CD4-positive, alpha-beta T cell (primary cell): ENCODE results near the gene EPHB1. TPM values are rescaled to one million over a fixed set of nuclear protein-coding genes. Genes with fewer than 3 reads are reported as not detected.

Experiments used
- ATAC-seq: fragments of 200-7000 bp; cut with Tn5 transposase; one replicate; pipeline ENCODE4 v1.10.0; 2022; ENCODE audit warnings: mild to moderate bottlenecking; ENCODE audit not compliant: poor library complexity
- CTCF ChIA-PET: fragments of 350-600 bp; sonication (Branson Sonifier 250); formaldehyde crosslinking; loops from one replicate; lab custom pipeline; 2021; ENCODE audit warnings: antibody characterized with exemption, inconsistent platforms; lab: Charles Lee
- POLR2A ChIA-PET: fragments of 350-600 bp; sonication (Branson Sonifier 250); formaldehyde crosslinking; loops from one replicate; lab custom pipeline; 2021; ENCODE audit warnings: antibody characterized with exemption, inconsistent platforms; lab: Charles Lee
- DNase-seq, 14 experiments: peaks; one replicate each; pipeline ENCODE4 v3.0.0-alpha.2; 2013 to 2020; ENCODE audit warnings: mixed read lengths in 2 of 14
- H3K27ac ChIP-seq, 2 donors: one replicate each; pipeline versions ENCODE4 v1.5.1 to v1.7.0; 2013; ENCODE audit warnings: low read length in 2 of 2, low read depth in 1 of 2, mild to moderate bottlenecking in 1 of 2
- H3K27me3 ChIP-seq, 2 experiments: 1 replicate in 1 of 2; 2 replicates in 1 of 2; pipeline versions ENCODE4 v1.6.1 to v1.7.0; 2013; ENCODE audit warnings: low read length in 2 of 2, control low read depth in 1 of 2, mild to moderate bottlenecking in 1 of 2, moderate library complexity in 1 of 2; ENCODE audit not compliant: insufficient read depth in 2 of 2, control insufficient read depth in 1 of 2
- H3K36me3 ChIP-seq: one replicate; pipeline ENCODE4 v1.6.1; 2013; ENCODE audit warnings: low read length, control low read depth; ENCODE audit not compliant: insufficient read depth
- H3K4me1 ChIP-seq: one replicate; pipeline ENCODE4 v1.6.1; 2013; ENCODE audit warnings: low read length, control low read depth; ENCODE audit not compliant: insufficient read depth
- H3K4me3 ChIP-seq: one replicate; pipeline ENCODE4 v1.5.1; 2013; ENCODE audit warnings: mild to moderate bottlenecking, low read length, moderate library complexity
- H3K9me3 ChIP-seq, 2 experiments: 1 replicate in 1 of 2; 2 replicates in 1 of 2; pipeline versions ENCODE4 v1.6.1 to v1.7.0; 2013; ENCODE audit warnings: low read length in 2 of 2, mild to moderate bottlenecking in 2 of 2, control low read depth in 1 of 2, moderate library complexity in 1 of 2; ENCODE audit not compliant: control insufficient read depth in 1 of 2, insufficient read depth in 1 of 2
- H3K27ac Mint-ChIP-seq: one replicate; pipeline ENCODE4 v1.8.0; 2020; ENCODE audit warnings: mixed read lengths
- H3K27me3 Mint-ChIP-seq: one replicate; pipeline ENCODE4 v1.8.0; 2021; ENCODE audit warnings: mixed read lengths
- H3K36me3 Mint-ChIP-seq: one replicate; pipeline ENCODE4 v1.8.0; 2021; ENCODE audit warnings: low read depth, mixed read lengths
- H3K4me1 Mint-ChIP-seq: one replicate; pipeline ENCODE4 v1.8.0; 2021; ENCODE audit warnings: low read depth, mixed read lengths
- H3K4me3 Mint-ChIP-seq: one replicate; pipeline ENCODE4 v1.8.0; 2020; ENCODE audit warnings: mild to moderate bottlenecking, mixed read lengths
- H3K9me3 Mint-ChIP-seq: one replicate; pipeline ENCODE4 v1.8.0; 2020; ENCODE audit warnings: mixed read lengths
- CTCF ChIP-seq: fragments of 200-600 bp; IDR thresholded peaks from one replicate; pipeline ENCODE4 v1.8.0; 2022; ENCODE audit warnings: antibody characterized with exemption, mild to moderate bottlenecking
- intact Hi-C, 2 experiments: fragments of 100-400 bp; cut with DNase I in 1 of 2; cut with micrococcal nuclease in 1 of 2; formaldehyde crosslinking; loops; one replicate each; pipeline versions ENCODE4 v1.15.1 to v1.9.0; 2023 to 2025; cut with DNase I, micrococcal nuclease
- total RNA-seq, 174 experiments: library from RNA in 2 of 174; stranded (reverse) in 2 of 174; gene quantifications; one replicate each; pipeline ENCODE4 v1.2.3 and lab custom pipeline; 2021 to 2026

The EPHB1 gene
- total RNA-seq, 2 experiments from 2014 or later, result 0.08 to 0.49 TPM

- no peaks in the 10 kb centered on the region for H3K4me1 Mint-ChIP-seq
- H3K9me3 ChIP-seq, result peaks cover 0 to 4% of the 10 kb centered on the region in 2 experiments
- no peak overlapping the region for H3K27ac Mint-ChIP-seq
- H3K36me3 ChIP-seq, result no peaks in the 10 kb centered on the region
- ATAC-seq (no peak), DNase-seq (no peak)
- H3K27ac ChIP-seq, result no peak overlapping the region
- H3K36me3 Mint-ChIP-seq, result no peaks in the 10 kb centered on the region
- CTCF ChIA-PET, result no interaction called here
- intact Hi-C loops, result no loop called here
- POLR2A ChIA-PET, result no interaction called here
- H3K27me3 ChIP-seq, result peaks cover 0 to 2% of the 10 kb centered on the region in 2 experiments
- H3K9me3 Mint-ChIP-seq, result no peaks in the 10 kb centered on the region
- H3K4me3 Mint-ChIP-seq, result no peak overlapping the region
- TF ChIP-seq CTCF, result no peak
- no peaks in the 10 kb centered on the region for H3K27me3 Mint-ChIP-seq
- H3K4me1 ChIP-seq, result no peaks in the 10 kb centered on the region
- no peak overlapping the region for H3K4me3 ChIP-seq
These were observed 27.0 kb downstream of the EPHB1 start for GRCh38 chr3:134822090-134822489.

- H3K9me3 Mint-ChIP-seq, result no peaks in the 10 kb centered on the region
- ChIA-PET POLR2A (no interaction called here), CTCF (no interaction called here)
- no peak overlapping the region for H3K4me3 Mint-ChIP-seq
- peaks cover 0 to 4% of the 10 kb centered on the region in 2 experiments for H3K9me3 ChIP-seq
- H3K4me1 Mint-ChIP-seq, result no peaks in the 10 kb centered on the region
- intact Hi-C loops, result no loop called here
- ATAC-seq, result no peak
- H3K27me3 Mint-ChIP-seq, result no peaks in the 10 kb centered on the region
- no peak overlapping the region for H3K27ac ChIP-seq
- no peak for TF ChIP-seq CTCF
- no peaks in the 10 kb centered on the region for H3K4me1 ChIP-seq
- no peaks in the 10 kb centered on the region for H3K36me3 ChIP-seq
- no peaks in the 10 kb centered on the region for H3K36me3 Mint-ChIP-seq
- DNase-seq, result no peak
- peaks cover 2 to 6% of the 10 kb centered on the region in 2 experiments for H3K27me3 ChIP-seq
- H3K27ac Mint-ChIP-seq, result no peak overlapping the region
- H3K4me3 ChIP-seq, result no peak overlapping the region
These were observed 28.6 kb downstream of the EPHB1 start for GRCh38 chr3:134823679-134824078.

- H3K27me3 Mint-ChIP-seq, result no peaks in the 10 kb centered on the region
- no peaks in the 10 kb centered on the region for H3K9me3 Mint-ChIP-seq
- Histone ChIP-seq H3K27ac (no peak overlapping the region), H3K36me3 (no peaks in the 10 kb centered on the region), H3K27me3 (peaks cover 2 to 6% of the 10 kb centered on the region in 2 experiments), H3K4me3 (no peak overlapping the region), H3K9me3 (no peaks in the 10 kb centered on the region), H3K4me1 (no peaks in the 10 kb centered on the region)
- H3K36me3 Mint-ChIP-seq, result no peaks in the 10 kb centered on the region
- TF ChIP-seq CTCF, result no peak
- ChIA-PET CTCF (no interaction called here), POLR2A (no interaction called here)
- no peak overlapping the region for H3K27ac Mint-ChIP-seq
- H3K4me3 Mint-ChIP-seq, result no peak overlapping the region
- intact Hi-C loops, result no loop called here
- H3K4me1 Mint-ChIP-seq, result no peaks in the 10 kb centered on the region
- ATAC-seq (no peak), DNase-seq (no peak)
These were observed 29.7 kb downstream of the EPHB1 start for GRCh38 chr3:134824791-134825190.
